Colonic mucosa (tissue), 4 donors: ENCODE data around the gene PLSCR4. TPM values are rescaled to one million over a fixed set of nuclear protein-coding genes. Genes with fewer than 3 reads are reported as not detected.

Source experiments
- DNase-seq: peaks from one replicate; pipeline ENCODE4 v3.0.0-alpha.2; 2020
- H3K27ac ChIP-seq: fragments of 200-600 bp; one replicate; pipeline ENCODE4 v1.8.0; 2021
- H3K27me3 ChIP-seq: fragments of 200-600 bp; one replicate; pipeline ENCODE4 v1.8.0; 2021
- H3K36me3 ChIP-seq: fragments of 200-600 bp; one replicate; pipeline ENCODE4 v1.8.0; 2021
- H3K4me1 ChIP-seq: fragments of 200-600 bp; one replicate; pipeline ENCODE4 v1.8.0; 2021; ENCODE audit warnings: mild to moderate bottlenecking
- H3K4me3 ChIP-seq: fragments of 200-600 bp; one replicate; pipeline ENCODE4 v1.8.0; 2021
- H3K9ac ChIP-seq, 2 donors: one replicate each; pipeline ENCODE4 v1.7.0; 2013; ENCODE audit warnings: control low read depth in 2 of 2, low read depth in 2 of 2, low read length in 2 of 2
- H3K9me3 ChIP-seq: fragments of 200-600 bp; one replicate; pipeline ENCODE4 v1.8.0; 2021
- intact Hi-C: fragments of 100-400 bp; cut with DNase I; formaldehyde crosslinking; loops from one replicate; pipeline ENCODE4 v1.14.1; 2022
- total RNA-seq, 2 donors: library from RNA; stranded (reverse); fragmentation: NEBNext Ultra II Directional in 1 of 2; extraction: Animal tissue kit (Norgen Biotek cat#: 25700) in 1 of 2; gene quantifications; one replicate each; pipeline ENCODE4 v1.2.1, GENCODE V29; 2021
- TF ChIP-seq, protein P1 (sequence below): fragments of 200-600 bp; IDR thresholded peaks from one replicate; pipeline ENCODE4 v1.8.0; 2022; ENCODE audit warnings: antibody characterized with exemption, mild to moderate bottlenecking
- donor health status: healthy.
- donor health status: DM: no; HTN: no; CAD: no.
- donor health status: DM: no; HTN: no; CAD: no.

PLSCR4 gene
- total RNA-seq, 2 donors from 2014 or later = 20.1 to 54.8 TPM

DNA sequence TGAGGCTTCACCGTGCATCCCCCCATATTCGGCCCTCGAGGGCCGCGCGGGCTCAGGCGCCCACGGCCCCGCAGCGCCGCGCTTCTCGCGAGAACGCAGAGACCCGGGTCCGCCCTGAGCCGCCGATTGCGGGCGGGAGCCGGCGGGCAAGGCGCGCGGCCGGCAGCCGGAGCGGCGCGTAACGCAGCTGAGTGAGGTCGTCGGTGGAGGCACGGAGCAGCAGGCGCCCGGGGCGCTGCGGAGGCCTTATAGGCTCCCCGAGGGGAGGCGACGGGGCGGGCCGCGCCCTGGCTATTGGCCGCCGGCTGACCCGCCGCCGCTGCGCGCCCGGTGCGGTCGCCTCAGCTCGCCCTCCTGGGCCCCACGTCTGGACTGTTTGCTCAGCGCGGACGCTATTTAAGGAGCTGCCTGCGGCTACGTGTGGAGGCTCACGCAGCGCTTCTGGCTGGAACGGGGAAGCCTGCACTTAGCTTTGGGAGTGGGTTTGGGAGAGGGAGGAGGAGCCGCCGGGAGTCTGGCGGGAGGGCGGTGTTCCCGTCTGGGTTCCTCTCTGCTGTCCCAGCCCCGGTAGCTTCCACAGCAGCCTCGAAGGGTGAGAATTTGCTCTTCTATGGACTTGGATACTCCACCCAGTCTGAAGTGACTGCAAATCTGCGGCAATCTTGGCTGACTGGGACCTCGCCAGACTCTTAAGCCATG is 89.8 kb downstream of the PLSCR4 start, which contains the start of gene PLOD2:
Gene PLOD2, minus strand, starts transcription at position 221 of the 699 bp plus-strand sequence. Its CDS starts 195 bp downstream, at position 26.
- intact Hi-C loops = no loop called here
- no peaks in the 10 kb centered on the region for H3K4me1 ChIP-seq

GRCh38 chr3:146160321-146160963 is 90.5 kb downstream of the PLSCR4 start:
- TF ChIP-seq, protein P1, sequence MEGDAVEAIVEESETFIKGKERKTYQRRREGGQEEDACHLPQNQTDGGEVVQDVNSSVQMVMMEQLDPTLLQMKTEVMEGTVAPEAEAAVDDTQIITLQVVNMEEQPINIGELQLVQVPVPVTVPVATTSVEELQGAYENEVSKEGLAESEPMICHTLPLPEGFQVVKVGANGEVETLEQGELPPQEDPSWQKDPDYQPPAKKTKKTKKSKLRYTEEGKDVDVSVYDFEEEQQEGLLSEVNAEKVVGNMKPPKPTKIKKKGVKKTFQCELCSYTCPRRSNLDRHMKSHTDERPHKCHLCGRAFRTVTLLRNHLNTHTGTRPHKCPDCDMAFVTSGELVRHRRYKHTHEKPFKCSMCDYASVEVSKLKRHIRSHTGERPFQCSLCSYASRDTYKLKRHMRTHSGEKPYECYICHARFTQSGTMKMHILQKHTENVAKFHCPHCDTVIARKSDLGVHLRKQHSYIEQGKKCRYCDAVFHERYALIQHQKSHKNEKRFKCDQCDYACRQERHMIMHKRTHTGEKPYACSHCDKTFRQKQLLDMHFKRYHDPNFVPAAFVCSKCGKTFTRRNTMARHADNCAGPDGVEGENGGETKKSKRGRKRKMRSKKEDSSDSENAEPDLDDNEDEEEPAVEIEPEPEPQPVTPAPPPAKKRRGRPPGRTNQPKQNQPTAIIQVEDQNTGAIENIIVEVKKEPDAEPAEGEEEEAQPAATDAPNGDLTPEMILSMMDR = peak; percentile 40
- Histone ChIP-seq H3K27ac (peak overlapping the region; percentile 94), H3K27me3 (no peaks in the 10 kb centered on the region), H3K4me3 (peak overlapping the region; percentile 67), H3K36me3 (no peaks in the 10 kb centered on the region), H3K9ac (peak overlapping the region; percentile 76 to 96), H3K9me3 (no peaks in the 10 kb centered on the region), H3K4me1 (no peaks in the 10 kb centered on the region)
- intact Hi-C loops = no loop called here
- DNase-seq = peak; percentile 77

More for the DNA sequence above, 89.8 kb downstream of the PLSCR4 start, which contains the start of gene PLOD2:
- no peaks in the 10 kb centered on the region for H3K36me3 ChIP-seq
- peak; percentile 81 for DNase-seq
- no peaks in the 10 kb centered on the region for H3K27me3 ChIP-seq
- H3K9ac ChIP-seq = peak within 1 kb of the TSS; percentile 76 to 96
- peak within 1 kb of the TSS; percentile 94 for H3K27ac ChIP-seq
- H3K9me3 ChIP-seq = no peaks in the 10 kb centered on the region
- H3K4me3 ChIP-seq = peak within 1 kb of the TSS; percentile 67
- TF ChIP-seq, protein P1 = no peak

GRCh38 chr3:146159616-146160320 is 91.1 kb downstream of the PLSCR4 start:
- Histone ChIP-seq H3K36me3 (no peaks in the 10 kb centered on the region), H3K4me1 (no peaks in the 10 kb centered on the region), H3K27me3 (no peaks in the 10 kb centered on the region), H3K9me3 (no peaks in the 10 kb centered on the region), H3K9ac (peak overlapping the region; percentile 76 to 96), H3K27ac (peak overlapping the region; percentile 94), H3K4me3 (peak overlapping the region; percentile 67)
- TF ChIP-seq, protein P1 = no peak
- no peak for DNase-seq
- intact Hi-C loops = no loop called here

- Histone ChIP-seq H3K27ac (peak overlapping the region; percentile 94), H3K27me3 (no peaks in the 10 kb centered on the region), H3K4me1 (no peaks in the 10 kb centered on the region), H3K9ac (peak overlapping the region in 1 of 2 donors; percentile 16), H3K4me3 (peak overlapping the region; percentile 3), H3K9me3 (no peaks in the 10 kb centered on the region), H3K36me3 (no peaks in the 10 kb centered on the region)
- TF ChIP-seq, protein P1 = no peak
- intact Hi-C loops = no loop called here
- DNase-seq = no peak
These were observed 91.9 kb downstream of the PLSCR4 start for GRCh38 chr3:146159037-146159436.

DNA sequence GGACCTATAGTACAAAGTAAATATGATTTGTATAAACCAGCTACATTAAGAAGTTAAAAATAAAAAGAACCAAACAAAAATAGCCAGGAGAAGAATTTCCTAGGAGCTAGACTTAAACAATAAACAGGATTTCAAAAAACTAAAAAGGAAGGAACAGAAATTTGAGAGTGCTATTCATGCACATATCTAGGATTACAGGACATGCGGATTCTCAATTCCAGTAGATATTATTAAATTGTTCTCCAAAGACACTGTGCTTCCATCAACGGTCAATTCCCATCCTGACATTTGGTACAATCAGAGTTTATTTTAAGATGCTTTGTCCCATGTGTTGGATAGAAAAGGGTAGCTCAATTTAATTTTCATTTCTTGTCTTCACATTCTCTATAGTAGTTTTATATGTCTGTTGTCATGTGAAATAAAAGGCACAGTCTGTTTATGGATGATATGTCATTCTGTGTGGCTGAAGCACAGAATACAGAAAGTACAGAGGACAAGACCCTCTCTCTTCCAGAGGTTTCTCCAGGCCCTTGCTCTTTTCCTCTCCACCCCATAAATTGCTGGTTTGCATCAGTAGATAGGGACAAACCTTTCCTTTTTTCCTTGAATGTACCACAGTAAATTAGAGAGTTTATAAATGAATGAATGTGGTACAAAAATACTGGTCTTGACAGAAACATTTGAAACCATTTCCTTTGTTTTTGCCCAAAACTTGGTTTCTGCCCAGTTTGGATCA is 93.4 kb downstream of the PLSCR4 start:
- no peak for DNase-seq
- peak overlapping the region in 1 of 2 donors; percentile 13 for H3K9ac ChIP-seq
- TF ChIP-seq, protein P1 = no peak
- H3K9me3 ChIP-seq = no peaks in the 10 kb centered on the region
- H3K4me1 ChIP-seq = no peaks in the 10 kb centered on the region
- intact Hi-C loops = no loop called here
- H3K36me3 ChIP-seq = no peaks in the 10 kb centered on the region
- peak overlapping the region; percentile 58 for H3K27ac ChIP-seq
- no peak overlapping the region for H3K4me3 ChIP-seq
- no peaks in the 10 kb centered on the region for H3K27me3 ChIP-seq
